HUDEP-2 (cell line): ENCODE measurements around the gene GKAP1.
A peak's percentile ranks its signal among the peaks of the same experiment; 100 is the strongest.
"Not testable (repeated sequence)": the region's sequence is repeated elsewhere in the genome, so short reads cannot be mapped to it uniquely, and the experiment has no call there.

Experiments used
- DNase-seq, 76 experiments: peaks; one replicate each; lab custom pipeline; 2025; ENCODE audit not compliant: unreplicated experiment in 76 of 76; lab: John Stamatoyannopoulos, UW

The GKAP1 gene

GRCh38 chr9:83733739-83734138 lies 83.8 kb downstream of the GKAP1 start:
- no peak for DNase-seq

DNA sequence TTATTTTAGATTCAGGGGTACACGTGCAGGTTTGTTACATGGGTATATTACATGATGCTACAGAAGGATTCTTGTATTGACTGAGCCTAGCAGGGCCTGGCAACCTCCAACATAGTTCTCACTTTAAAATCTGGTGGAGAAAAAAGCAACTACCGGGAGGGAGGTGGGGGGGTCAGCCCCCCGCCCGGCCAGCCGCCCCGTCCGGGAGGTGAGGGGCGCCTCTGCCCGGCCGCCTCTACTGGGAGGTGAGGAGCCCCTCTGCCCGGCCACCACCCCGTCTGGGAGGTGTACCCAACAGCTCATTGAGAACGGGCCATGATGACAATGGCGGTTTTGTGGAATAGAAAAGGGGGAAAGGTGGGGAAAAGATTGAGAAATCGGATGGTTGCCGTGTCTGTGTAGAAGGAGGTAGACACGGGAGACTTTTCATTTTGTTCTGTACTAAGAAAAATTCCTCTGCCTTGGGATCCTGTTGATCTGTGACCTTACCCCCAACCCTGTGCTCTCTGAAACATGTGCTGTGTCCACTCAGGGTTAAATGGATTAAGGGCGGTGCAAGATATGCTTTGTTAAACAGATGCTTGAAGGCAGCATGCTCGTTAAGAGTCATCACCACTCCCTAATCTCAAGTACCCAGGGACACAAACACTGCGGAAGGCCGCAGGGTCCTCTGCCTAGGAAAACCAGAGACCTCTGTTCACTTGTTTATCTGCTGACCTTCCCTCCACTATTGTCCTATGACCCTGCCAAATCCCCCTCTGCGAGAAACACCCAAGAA lies 88.8 kb downstream of the GKAP1 start:
- not testable (repeated sequence) for DNase-seq

- no peak for DNase-seq
Observed at GRCh38 chr9:83724436-83724835, 93.1 kb downstream of the GKAP1 start.

DNA sequence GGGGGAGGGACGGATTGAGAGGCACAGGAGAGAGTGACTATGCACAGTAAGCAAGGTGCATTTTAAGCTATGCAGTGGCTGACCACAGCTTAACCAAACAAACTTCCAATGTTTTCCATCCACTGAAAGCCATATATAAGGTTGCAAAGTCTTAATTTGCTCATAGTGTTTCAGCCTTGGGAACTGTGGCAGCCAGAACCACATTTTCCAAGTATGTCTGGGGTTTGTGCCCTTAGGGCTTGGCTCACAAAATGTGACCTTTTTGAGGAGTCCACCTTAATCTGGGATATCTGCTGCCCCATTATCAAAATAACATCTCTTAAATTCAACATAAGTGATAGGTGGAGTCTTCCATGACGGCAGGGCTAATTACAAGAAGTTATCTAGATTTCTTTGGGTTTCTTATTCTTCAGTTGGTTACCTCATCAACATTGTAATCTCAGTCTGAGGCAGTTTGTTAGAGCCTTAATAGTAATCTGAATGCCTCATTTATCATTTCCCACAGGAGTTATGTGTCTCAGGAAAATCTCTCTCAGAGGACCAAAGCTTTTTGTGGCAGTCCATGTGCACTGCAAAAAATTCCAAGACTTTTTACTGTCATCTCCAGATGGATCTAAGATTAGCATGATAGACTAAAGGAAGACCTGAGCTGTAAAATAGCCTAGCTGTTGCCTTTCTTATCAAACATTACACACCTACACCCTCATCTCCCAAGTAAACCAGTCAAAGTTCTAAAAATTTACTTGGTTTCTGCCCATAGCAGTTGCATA lies 94.7 kb downstream of the GKAP1 start:
- DNase-seq, result no peak

GRCh38 chr9:83721509-83721908 lies 96.1 kb downstream of the GKAP1 start:
- no peak for DNase-seq

- DNase-seq, result no peak
Observed at GRCh38 chr9:83715794-83716193, 101.8 kb downstream of the GKAP1 start.

- no peak for DNase-seq
Observed at GRCh38 chr9:83715221-83715620, 102.3 kb downstream of the GKAP1 start.

- peak in 3 of 76 experiments; percentile 4 to 26 (median 8) for DNase-seq
Observed at GRCh38 chr9:83714329-83714728, 103.2 kb downstream of the GKAP1 start.

GRCh38 chr9:83708515-83709158 lies 108.9 kb downstream of the GKAP1 start:
- DNase-seq, result peak in 75 of 76 experiments; percentile 18 to 82 (median 64)

- peak; percentile 7 to 89 (median 78) for DNase-seq
Observed at GRCh38 chr9:83707768-83708514, 109.6 kb downstream of the GKAP1 start, which contains the start of gene UBQLN1. Gene UBQLN1, minus strand, starts transcription at chr9:83707958. Its CDS starts 279 bp downstream, at chr9:83707679.

DNA sequence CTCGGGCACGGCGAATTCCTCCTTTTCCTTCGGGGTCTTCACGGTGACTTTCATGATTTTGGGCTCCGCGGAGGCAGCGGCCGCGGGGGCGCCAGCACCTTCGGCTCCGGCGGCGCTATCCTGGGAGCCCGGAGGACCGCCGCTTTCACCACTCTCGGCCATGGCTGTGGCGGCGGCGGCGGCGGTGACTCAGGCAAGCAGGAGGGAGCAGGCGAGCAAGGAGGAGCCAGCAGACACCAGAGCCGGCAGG lies 110.1 kb downstream of the GKAP1 start:
- peak in 43 of 76 experiments; percentile 29 to 75 (median 64) for DNase-seq

- DNase-seq, result peak in 37 of 76 experiments; percentile 2 to 45 (median 19)
Observed at GRCh38 chr9:83706676-83707517, 110.7 kb downstream of the GKAP1 start.

- DNase-seq, result not testable (repeated sequence)
Observed at GRCh38 chr9:83705219-83705651, 112.3 kb downstream of the GKAP1 start.

- DNase-seq, result no peak
Observed at GRCh38 chr9:83701769-83702168, 115.8 kb downstream of the GKAP1 start.

- DNase-seq, result no peak
Observed at GRCh38 chr9:83701286-83701685, 116.3 kb downstream of the GKAP1 start.

DNA sequence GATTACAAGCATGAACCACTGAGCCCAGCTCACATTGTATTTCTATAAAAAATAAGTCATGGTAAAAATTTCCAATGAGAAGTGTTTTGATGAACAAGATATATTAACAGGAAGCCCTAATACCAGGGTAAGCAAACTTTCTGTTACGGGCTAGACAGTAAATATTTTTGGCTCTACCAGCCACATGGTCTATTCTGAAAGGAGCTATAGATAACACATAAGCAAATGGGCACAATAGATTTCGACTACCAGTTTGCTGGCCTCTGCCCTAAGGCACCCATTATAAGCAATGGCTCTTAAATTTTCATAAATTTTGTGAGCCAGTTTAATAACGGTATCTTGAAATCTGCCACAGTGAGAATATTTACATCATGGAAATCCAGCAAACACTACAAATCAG lies 118.0 kb downstream of the GKAP1 start:
- DNase-seq, result no peak

- DNase-seq, result no peak
Observed at GRCh38 chr9:83698976-83699585, 118.5 kb downstream of the GKAP1 start.

- DNase-seq, result no peak
Observed at GRCh38 chr9:83691492-83691891, 126.1 kb downstream of the GKAP1 start.
